Stimulated activated CD8-positive, alpha-beta memory T cell treated with anti-CD3 and anti-CD28 coated beads, Interleukin-12 subunit alpha, Interleukin-12 subunit beta, amount 100 ng/mL, for 24 hours (primary cell): ENCODE results near the gene SH2D5.

Experiments used
- DNase-seq: peaks from one replicate; pipeline ENCODE4 v3.0.0-alpha.2; 2020; ENCODE audit errors: extremely low read depth

The SH2D5 gene

DNA sequence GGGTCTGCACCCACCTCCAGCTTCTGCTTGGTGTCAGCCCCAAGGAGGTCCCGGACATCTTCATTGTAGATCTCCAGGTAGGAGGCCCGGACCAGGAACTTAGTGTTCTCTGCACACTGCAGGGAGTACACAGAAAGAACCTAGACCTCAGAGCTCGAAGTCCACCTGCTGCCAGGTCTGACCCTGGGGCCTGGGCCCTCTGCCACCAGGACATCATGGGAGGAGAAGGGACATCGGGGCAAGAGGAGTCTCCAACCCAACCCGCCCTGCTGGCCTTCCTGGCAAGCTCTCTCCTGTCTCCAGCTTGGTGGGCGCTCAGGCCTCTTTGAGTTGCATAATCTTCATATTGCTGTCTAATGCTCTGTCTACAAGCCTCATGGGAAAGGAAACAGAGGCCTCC lies 19.1 kb downstream of the SH2D5 start:
- no peak for DNase-seq

DNA sequence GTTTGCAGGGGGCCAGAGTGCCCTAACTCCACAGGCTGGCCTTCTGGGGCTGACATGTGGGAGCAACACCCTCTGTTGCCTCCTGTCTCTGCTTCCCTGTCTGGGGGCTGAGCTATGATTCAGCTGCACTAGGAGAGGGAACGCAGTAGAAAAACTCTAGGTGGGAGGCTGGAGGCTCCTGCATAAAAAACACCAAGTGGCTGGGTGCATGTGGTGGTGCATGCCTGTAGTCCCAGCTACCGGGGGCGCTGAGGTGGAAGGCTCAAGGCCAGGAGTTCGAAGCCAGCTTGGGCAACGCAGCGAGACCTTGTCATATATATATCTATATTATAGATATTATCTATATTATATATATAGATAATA lies 20.3 kb downstream of the SH2D5 start:
- no peak for DNase-seq

DNA sequence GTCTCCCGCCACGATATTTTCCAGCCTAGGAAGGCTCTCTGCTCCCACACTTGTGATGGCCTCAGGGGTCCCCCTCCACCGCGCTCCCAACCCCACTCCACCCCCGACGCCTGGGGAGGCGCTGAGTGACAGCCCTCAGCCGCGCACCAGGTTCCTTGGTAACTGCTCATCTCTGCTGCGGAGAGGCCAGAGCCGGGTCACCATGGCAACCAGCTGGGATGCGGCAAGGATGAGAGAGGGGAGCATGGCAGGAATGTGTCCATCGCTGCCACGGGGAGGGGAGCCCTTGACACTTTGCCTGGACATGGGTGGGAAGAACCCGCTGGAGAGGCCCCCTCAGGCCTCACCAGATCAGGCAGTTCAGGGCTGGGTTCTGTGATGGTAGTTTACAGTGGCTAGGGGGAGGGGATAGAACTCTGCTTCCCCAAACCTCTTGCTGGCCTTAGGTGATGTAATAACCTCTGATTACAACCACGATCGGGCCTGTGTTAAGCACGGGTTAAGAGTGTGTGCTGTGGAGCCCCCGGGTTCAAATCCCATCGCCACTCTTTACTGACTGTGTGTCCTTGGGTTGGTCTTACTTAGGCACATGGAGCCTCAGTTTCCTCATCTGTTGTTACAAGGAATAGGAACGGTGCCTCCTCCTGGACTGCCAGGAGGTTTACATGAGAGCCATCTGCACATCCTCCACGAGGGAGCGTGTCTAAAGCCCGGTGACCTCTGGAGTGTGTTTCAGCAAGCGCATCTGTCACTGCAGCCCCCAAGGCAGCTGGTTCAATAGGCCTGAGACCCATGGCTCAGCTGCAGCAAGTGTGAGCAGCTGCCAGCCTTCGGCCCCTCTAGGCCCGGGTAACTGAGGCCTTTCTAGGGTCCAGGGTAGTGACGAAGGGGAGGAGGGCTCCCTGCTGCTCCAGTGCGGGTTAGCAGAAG lies 21.0 kb downstream of the SH2D5 start:
- DNase-seq, result no peak

DNA sequence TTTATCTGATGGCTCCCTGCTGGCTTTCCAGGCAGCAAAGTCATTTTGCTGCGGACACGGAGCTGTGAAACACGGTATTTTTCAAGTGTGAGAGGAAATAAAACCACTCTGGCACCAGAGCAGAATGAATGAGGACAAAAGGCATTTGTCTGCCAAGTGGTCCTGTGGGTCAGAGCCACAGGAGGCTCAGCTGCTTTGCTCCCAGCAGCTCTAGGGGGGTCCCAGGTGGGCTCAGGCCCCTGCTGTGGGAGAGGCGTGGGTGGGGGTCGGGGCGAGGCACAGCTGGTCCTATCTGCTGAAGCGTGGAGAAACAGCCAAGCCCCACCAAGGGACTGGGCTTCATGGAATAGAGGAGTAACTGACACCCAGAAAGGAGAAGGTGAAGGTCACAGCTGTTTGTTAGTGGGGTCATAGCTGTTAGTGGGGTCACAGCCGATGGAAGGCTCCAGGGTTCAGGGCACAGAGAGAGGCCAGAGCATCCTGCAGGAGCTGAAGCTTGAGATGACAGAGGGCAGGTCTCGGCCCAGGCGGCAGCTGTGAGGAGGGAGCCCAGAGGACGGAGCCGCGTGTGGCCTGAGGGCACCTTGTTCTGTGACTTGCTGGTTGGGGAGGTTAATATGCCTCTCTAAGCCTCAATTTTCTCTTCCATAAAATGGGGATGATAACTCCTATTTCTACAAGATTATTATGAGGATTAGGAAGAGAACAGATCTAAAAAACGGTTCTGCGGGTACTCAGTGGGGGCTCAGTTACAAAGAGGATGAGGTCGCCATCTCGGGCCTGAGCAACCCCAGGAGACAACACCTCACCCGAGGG lies 21.8 kb downstream of the SH2D5 start:
- no peak for DNase-seq

DNA sequence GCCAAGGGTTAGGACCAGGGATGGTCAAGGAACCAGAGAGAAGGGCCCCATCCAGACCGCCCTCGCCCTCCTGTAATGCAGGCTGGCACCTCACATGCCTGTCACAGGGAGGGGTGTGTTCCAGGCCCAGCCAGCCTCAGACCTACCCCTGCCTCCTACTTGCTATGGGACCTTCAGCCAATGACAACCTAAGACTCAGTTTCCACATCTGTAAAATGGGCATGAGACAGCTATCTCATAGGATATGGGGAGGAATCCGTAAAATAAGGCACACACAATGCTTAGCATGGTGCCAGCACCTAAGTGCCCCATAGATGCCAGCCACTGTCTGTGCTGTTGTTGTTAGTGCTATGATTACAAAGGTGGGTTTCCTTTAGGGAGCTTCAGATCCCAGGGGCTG lies 22.6 kb downstream of the SH2D5 start:
- no peak for DNase-seq

DNA sequence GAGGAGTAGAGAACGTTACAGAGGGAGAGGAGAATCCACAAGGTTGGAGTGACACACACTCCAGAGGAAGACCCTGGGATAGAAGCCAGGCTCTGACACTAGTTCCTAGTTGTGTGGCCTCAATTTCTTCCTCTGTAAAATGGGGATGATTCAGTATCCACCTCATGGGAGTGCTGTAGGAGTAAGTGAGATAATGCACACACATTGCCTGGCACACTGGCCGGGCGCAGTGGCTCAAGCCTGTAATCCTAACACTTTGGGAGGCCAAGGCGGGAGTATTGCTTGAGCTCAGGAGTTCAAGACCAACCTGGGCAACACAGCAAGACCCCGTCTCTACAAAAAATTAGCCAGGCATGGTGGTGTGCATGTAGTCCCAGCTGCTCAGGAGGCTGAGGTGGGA lies 23.6 kb downstream of the SH2D5 start:
- no peak for DNase-seq

DNA sequence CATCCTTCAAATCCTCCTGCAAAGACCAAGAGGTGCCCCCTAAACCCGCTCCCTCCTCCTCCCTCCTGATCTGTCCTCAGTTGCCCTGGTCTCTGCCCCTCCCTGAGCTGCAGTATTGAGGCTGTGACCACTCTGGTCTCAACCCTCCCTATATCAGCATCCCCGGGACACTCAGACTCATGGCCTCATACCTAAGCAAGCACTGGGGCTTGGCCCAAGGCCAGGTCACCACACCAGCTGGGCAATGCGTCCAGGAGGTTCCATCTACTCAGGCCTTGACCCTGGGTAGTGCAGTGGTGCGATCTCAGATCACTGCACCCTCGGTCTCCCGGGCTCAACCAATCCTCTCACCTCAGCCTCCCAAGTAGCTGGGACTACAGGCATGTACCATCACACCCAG lies 24.4 kb downstream of the SH2D5 start:
- no peak for DNase-seq

DNA sequence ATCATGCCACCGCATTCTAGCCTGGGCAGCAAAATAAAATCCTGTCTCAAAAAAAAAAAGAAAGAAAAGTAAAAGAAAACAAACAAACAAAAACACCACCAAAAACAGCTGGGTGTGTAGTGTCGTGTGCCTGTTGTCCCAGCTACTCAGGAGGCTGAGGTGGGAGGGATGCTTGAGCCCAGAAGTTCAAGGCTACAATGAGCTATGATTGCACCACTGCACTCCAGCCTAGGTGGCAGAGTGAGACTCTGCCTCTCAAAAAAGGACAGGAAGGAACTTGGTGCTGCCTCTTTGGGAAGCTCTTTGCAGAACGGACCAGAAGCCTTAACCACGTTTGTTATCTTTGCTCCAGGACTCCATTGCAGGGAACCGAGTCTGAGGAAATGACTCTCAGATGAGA lies 25.7 kb downstream of the SH2D5 start:
- no peak for DNase-seq

DNA sequence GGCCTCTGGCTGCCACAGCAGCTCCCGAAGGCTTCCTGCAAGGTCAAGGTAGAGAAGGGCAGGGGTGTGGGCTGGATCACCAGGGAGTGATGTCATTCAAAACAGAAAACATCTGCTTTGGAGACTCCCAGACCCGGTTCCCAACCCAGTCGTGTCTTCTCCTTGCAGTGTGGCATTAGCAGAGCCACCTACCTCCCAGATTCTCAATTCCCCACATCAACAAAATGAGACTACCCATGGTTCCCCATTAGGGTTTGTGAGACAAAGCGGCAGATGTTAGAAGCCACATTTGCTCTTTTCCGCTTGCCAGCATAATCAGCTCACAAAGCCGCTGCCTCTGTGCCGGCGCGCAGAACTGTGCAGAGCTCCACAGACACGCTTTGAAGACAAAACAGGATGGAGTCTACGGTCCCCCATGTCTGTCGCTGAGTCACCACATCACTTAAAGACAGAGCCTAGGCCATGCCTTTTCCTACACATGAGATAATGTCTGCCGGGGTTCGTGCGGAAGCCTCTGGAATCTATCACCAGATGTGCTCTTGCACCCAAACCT lies 27.2 kb downstream of the SH2D5 start:
- no peak for DNase-seq

DNA sequence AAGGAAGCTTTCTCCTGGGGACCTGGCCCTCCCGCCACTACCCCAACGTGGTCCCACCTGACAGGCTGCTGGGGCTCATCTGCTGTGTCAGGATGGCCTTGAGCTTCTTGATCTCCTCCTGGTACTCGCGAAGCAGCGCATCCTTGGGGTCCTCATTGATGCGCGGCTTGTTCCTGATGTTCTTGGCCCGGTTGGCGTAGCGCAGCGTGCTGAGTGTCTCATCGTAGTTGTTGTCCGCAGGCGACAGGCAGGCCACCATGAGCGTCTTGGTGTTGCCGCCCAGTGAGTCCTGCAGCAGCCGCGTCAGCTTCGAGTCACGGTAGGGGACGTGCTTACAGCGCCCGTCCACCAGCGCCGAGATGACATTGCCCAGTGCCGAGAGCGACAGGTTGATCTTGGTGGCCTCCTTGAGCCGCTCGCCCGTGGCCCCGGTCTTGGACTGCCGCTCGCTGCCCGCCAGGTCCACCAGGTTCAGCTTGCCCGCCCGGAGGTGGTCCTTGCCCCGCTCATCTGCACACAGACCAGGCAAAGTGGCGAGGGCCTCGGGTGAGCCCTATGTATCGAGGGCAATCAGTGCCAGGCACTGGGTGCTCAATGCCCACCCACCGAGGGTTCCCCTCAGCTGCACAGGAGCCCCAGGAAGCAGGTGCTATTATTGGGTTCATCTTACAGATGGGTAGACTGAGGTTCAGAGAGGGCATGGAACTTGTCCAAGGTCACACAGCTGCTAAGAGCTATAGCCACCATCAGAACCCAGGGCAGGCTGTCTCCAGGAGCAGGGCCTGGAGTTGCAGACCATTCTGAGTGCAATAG lies 27.9 kb downstream of the SH2D5 start:
- no peak for DNase-seq

DNA sequence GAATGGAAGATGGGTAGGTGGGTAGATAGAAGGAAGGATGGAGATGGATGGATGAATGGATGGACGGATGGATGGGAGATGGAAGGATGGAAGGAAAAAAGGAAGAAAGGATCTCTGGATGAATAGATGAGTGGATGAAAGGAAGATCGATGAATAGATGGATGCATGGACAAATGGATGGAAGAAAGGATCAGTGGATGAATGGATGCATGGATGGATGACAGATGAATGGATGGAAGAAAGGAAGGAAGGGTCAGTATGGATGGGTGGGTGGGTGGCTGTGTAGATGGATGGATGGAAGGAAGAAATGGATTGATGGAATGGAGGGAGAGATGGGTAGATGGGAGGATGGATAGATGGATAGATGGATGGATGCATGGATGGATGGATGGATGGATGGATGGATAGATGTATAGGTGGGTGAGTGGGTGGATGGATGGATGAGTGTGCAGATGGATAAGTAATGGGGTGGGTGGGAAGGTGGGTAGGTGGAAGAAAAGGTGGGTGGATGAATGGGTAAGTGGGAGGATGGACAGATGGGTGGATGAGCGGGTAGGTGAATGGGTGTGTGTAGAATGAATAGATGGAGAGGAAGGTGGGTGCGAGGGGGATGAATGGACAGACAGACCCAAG lies 29.3 kb downstream of the SH2D5 start:
- DNase-seq, result no peak

DNA sequence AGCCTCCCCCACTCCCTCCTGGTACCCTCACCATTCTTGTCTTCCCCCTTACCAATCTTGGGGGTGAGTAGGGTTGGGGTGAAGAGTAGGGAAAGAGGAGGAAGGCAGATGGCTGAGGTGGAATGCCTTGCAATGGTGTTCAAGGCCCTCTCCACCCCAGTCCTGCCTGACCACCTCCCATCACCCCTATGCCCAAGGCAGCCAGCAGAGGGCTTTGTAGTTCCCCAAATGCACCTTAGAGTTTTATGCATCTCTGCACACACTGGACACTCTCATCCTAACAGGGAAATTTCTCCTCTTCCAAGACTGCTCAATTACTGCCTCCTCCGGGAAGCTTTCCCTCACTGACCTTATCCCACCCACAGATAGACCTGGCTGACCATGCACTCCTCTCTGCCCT lies 30.1 kb downstream of the SH2D5 start:
- no peak for DNase-seq

DNA sequence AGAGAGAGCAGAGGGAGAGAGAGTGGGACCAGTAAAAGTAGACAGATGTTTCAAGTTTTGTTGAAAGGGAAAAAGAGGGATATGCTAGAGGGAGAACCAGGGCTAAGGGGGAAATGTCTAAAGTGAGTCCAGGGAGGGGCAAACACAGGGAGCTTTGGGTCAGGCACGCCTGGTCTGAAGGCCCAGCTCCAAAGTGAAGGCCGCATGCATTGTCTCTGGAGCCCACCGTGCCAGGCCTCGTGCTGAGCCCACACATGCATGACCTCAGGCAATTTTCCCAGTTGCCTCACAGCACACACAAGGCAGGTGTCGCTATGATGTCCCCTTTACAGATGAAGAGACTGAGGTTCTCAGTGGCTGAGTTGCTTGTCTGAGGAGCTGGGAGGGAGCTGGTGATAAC lies 30.7 kb downstream of the SH2D5 start:
- no peak for DNase-seq

DNA sequence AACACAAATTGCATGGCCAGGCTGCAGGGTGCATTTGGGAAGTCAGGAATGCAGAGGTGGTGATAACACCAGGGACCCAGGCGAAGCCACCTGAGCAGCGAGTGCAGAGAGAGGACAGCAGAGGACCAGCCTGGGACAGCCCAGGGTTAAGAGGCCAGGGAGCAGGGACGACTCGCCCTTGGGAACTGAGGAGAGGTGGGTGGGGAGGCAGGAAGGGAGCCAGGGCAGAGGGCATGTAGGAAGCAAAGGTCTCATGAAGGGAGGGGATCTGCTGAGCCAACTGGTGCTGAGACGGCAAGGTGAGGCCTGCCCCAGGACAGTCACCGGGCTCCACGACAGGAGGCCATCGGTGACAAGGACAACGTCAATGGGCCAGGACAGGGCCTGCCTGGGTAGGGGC lies 31.1 kb downstream of the SH2D5 start:
- DNase-seq, result no peak

DNA sequence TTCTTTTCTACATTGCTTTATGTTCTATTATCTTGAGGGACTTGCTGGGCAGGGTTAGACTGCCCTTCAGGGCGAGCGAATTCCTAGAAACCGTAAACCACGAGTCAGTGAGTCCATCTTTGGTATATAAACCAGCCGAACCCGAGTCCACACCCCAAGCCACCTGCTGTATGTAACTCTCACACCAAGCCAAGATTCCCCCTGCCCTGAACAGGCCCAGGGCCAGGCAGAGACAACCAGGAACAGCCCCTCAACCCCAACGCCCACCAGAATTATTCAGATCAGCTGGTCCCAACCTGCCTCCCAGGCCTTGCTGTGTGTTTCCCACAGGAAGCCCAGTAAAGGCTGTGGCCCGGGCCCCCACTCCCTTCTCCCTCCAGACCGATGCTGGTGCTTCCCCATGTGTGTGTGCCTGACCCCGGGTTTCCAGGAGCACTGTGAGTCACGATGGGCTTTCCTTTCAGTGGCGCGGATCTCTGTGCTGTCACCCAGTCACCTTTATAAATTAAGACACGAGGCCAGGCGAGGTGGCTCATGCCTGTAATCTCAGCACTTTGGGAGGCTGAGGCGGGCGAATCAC lies 31.8 kb downstream of the SH2D5 start:
- DNase-seq, result no peak

DNA sequence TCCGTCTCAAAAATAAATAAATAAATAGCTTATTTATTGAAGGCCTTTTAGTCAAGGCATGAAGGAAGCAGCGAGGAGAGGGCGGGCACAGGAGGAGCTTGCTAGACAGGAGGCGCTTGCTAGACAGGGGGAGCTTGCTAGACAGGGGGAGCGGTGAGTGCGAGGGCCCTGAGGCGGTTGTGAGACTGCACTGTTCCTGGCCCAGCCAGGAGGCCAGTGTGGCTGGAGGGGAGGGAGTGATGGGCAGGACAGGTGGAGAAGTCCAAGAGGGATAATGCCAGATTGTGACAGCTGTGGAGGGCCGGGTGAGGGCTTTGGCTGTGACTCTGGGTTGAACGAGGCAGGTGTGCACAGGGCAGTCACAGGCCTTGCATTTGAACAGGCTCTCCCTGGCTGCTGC lies 32.9 kb downstream of the SH2D5 start:
- DNase-seq, result no peak

DNA sequence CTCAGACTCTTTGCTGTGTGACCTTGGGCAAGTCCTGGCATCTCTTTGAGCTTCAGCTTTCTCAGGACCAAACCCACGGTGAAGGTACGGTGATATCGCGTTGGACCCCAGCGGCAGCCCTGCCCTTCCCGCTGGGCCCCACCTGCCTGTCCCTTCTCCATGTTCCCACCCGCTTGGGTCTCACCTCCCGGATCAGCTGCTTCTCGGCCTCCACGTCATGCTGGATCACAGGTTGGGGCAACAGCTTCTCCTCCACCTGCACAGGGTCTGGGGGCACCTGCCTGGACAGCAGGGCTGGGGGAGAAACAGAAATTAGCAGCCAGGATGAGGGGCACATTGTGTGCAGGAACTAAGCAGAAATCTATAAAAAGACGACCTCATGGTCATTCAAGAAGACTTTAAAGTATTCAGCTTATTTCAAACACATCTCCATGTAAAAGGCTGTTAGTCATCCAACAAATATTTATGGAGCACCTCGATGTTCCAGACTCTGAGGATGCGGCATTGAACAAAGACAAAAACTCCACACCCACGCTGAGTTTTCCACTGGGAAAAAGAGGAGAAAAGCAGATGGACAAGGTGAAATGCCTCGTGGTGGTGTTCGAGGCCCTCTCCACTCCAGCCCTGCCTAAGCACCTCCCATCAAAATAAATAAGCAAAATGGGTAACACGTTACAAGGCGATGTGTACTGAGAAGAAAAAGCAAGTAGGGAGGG lies 34.1 kb downstream of the SH2D5 start:
- no peak for DNase-seq

DNA sequence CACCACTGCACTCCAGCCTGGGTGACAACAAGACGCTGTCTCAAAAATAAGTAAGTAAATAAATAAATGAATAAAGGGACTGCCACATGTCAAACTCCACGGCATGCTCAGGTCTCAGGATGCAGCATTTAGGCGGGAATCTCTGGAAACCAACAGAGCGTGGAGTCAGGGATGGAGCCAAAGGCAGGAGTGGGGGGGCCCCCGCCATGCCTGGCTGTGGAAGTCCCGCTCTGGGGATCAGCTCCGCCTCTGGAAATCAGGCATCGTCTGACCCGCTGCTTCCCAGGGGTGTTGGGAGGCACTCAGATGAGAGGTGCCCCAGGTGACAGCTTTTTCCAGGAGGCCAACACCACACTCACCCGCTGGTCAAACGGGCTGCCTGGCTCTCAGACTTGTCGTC lies 34.9 kb downstream of the SH2D5 start:
- no peak for DNase-seq

DNA sequence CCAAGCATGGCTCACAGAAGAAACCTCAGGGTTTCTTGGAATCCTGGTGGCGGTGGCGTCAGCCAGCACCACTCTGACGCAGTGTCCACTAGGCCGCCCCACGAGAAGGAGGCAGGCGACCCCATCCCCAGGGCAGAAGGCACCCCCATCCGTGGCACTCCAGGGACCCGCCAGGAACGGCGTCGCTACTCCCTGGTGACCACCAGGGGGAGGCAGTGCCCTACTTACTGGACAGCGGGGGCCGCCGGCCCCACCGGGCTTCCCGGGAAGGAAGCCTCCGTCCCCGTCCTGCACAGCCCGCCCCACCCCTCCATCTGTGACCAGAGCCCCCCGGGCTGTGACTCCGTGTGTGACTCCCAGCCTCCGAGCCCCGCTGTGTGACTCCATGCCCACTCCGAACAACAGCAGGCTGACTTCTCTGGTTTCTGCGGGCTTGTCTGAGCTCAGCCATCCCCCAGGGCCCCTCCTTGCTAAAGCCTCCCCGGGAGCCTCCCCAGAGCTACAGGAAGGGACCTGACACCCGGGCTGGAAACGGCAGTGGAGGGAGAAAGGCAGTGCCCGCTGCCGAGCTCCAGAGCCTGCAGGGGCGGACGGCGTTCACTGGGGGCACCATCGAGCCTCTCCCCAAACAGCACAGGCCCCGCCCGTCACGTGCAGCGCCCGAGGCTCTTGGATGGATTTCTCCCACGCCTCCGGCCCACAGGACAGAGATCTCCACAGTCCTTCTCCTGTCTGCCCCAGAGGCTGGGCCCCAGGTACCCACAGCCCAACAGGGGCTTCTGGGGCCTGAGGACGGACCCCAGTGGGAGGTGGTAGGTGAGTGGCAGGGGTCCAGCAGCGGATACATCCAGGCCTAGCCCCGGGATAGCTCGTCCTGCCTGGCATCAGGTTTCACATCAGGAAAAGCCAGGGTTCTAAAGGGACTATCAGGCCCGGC lies 35.8 kb downstream of the SH2D5 start:
- peak; percentile 40 for DNase-seq
